Ascending aorta (tissue), 2 donors: Measurements from ENCODE around the gene ZDHHC21. TPM values are rescaled to one million over a fixed set of nuclear protein-coding genes. Genes with fewer than 3 reads are reported as not detected.

Experiments
- DNase-seq, 2 donors: peaks; one replicate each; pipeline ENCODE4 v3.0.0-alpha.2; 2019; ENCODE audit warnings: low spot score in 2 of 2
- H3K27ac ChIP-seq, 2 donors: fragments of 200-600 bp; sonication (generic); one replicate each; pipeline ENCODE4 v1.5.1; 2016 to 2017; ENCODE audit warnings: mild to moderate bottlenecking in 1 of 2
- H3K27me3 ChIP-seq: fragments of 200-600 bp; sonication (generic); one replicate; pipeline ENCODE4 v1.5.1; 2017
- H3K36me3 ChIP-seq, 2 donors: fragments of 200-600 bp; sonication (generic); one replicate each; pipeline ENCODE4 v1.5.1; 2016
- H3K4me1 ChIP-seq, 2 donors: fragments of 200-600 bp; sonication (generic); one replicate each; pipeline ENCODE4 v1.5.1; 2016 to 2017; ENCODE audit warnings: mild to moderate bottlenecking in 1 of 2
- H3K4me3 ChIP-seq, 2 donors: fragments of 200-600 bp; sonication (generic); one replicate each; pipeline ENCODE4 v1.5.1; 2016 to 2017; ENCODE audit warnings: mild to moderate bottlenecking in 1 of 2
- H3K9me3 ChIP-seq, 2 donors: fragments of 200-600 bp; sonication (generic); one replicate each; pipeline ENCODE4 v1.5.1; 2016
- CTCF ChIP-seq, 3 experiments: fragments of 200-600 bp in 2 of 3; fragments of 450-650 bp in 1 of 3; sonication (generic) in 2 of 3; IDR thresholded peaks; one replicate each; pipeline ENCODE4 v1.5.1; 2016 to 2019; ENCODE audit warnings: antibody characterized with exemption in 3 of 3, mild to moderate bottlenecking in 1 of 3, moderate library complexity in 1 of 3
- intact Hi-C: fragments of 100-400 bp; cut with DNase I; formaldehyde crosslinking; loops from one replicate; pipeline ENCODE4 v1.15.1; 2023
- total RNA-seq: library from RNA; depleted of rRNA; stranded (reverse); fragments of >200 nt; gene quantifications from one replicate; pipeline ENCODE4 v1.1.0, GENCODE V29; 2016

ZDHHC21 gene
- total RNA-seq, 1 donor from 2014 or later: 2.3 TPM

GRCh38 chr9:14563902-14564624 lies 129.2 kb downstream of the ZDHHC21 start:
- no peaks in the 10 kb centered on the region for H3K36me3 ChIP-seq
- no peaks in the 10 kb centered on the region for H3K4me1 ChIP-seq
- no peak for TF ChIP-seq CTCF (IDR thresholded peaks at IDR 0.05)
- H3K9me3 ChIP-seq: no peaks in the 10 kb centered on the region
- no peak overlapping the region for H3K4me3 ChIP-seq
- H3K27ac ChIP-seq: no peak overlapping the region
- no peaks in the 10 kb centered on the region for H3K27me3 ChIP-seq
- intact Hi-C loops: no loop called here
- no peak for DNase-seq

DNA sequence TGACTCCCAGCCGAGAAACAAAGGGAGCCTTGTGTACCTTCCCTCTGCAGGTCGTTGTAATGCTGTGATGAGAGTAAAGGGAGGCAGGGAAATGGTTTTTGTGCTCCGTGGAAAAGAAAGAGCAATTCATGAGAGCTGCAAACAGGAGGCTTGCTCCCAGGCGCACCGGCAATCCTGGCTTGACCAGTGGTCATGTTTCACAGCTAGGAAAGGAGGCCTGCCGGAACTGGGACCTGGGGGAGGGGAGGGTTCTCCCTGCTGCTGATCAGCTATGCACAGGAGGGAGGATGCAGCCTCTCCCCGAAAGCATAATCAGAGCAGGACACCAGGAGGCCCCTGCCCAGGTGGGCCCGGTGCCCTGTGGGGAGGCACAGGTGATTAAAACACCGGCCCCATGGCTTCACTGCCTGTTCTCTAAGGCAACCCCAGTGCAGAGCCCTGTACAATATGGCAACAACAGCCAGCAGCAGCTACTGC lies 131.3 kb downstream of the ZDHHC21 start:
- intact Hi-C loops: no loop called here
- H3K36me3 ChIP-seq: no peaks in the 10 kb centered on the region
- TF ChIP-seq CTCF (IDR thresholded peaks at IDR 0.05): no peak
- no peaks in the 10 kb centered on the region for H3K27me3 ChIP-seq
- H3K27ac ChIP-seq: no peak overlapping the region
- no peaks in the 10 kb centered on the region for H3K9me3 ChIP-seq
- H3K4me1 ChIP-seq: no peaks in the 10 kb centered on the region
- DNase-seq: no peak
- H3K4me3 ChIP-seq: no peak overlapping the region

Other genes with a start within 250 kb of the ZDHHC21 start
- gene CER1, start 29.3 kb upstream of the ZDHHC21 start, total RNA-seq: not detected
- gene FREM1, start 217.0 kb upstream of the ZDHHC21 start, total RNA-seq: 0.85 TPM